ENCODE measurements around the gene NINJ2.

DNA sequence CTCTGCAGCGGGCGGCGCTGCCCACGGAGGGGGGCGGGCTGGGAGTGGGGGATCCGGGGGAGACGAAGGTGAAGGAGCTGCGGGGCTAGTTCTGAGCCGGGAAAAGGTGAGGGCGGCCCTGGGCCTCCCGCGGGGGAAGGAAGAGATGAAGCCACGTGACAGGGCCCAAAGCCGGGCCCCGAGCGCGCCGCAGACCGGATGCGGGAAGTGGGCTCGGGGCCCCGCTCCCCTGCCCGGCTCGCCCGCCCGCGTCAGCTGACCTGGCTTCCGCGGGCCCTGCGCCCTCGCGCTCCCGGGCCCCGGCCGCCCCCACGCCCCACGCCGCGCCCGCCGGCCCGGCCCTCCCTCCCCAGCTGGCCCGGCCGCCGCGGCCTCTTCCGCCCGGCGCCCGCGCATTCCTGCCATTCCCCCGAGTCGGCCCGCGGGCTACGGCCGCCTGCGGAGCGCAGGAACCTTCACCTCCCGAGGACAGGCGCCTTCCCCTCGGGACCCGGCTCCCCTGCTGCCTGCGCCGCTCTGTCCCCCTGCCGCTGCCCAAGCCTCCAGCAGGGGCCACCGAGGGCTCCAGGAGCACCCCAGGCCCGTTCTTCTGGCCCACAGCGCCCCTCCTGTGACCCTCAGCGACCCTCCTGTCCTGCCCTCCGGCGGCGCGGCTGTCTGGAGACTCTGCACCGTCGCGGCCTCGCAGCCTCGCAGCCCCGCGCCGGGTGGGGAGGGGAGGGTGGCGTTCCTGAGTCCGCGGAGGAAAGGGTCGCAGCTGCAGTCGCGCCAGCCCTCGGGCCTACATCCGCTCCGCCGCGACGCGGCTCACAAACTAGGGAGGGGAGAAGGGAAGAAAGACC, 20.4 kb downstream of the NINJ2 start:
- no peak for TF ChIP-seq POLR2A (IDR thresholded peaks at IDR 0.05)
- TF ChIP-seq, protein P1, sequence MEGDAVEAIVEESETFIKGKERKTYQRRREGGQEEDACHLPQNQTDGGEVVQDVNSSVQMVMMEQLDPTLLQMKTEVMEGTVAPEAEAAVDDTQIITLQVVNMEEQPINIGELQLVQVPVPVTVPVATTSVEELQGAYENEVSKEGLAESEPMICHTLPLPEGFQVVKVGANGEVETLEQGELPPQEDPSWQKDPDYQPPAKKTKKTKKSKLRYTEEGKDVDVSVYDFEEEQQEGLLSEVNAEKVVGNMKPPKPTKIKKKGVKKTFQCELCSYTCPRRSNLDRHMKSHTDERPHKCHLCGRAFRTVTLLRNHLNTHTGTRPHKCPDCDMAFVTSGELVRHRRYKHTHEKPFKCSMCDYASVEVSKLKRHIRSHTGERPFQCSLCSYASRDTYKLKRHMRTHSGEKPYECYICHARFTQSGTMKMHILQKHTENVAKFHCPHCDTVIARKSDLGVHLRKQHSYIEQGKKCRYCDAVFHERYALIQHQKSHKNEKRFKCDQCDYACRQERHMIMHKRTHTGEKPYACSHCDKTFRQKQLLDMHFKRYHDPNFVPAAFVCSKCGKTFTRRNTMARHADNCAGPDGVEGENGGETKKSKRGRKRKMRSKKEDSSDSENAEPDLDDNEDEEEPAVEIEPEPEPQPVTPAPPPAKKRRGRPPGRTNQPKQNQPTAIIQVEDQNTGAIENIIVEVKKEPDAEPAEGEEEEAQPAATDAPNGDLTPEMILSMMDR (IDR thresholded peaks at IDR 0.05), result peak in 3 of 4 experiments; percentile 21 to 35 (median 33)
